HCT116 (cell line): Measurements from ENCODE around the gene TIAM1. TPM values are rescaled to one million over a fixed set of nuclear protein-coding genes. Genes with fewer than 3 reads are reported as not detected.

ENCODE experiments used
- ATAC-seq: fragments of 200-7000 bp; cut with Tn5 transposase; 2 replicates; pipeline ENCODE4 v1.9.1; 2020; ENCODE audit warnings: mild to moderate bottlenecking, moderate library complexity
- BruUV-seq: library from RNA; stranded (reverse); fragments of 400-500 nt; replicated peaks from 2 replicates; lab custom pipeline; 2021; lab: Mats Ljungman, UMichigan
- CTCF ChIA-PET: fragments of 300-600 bp; sonication (Branson Sonifier 250); formaldehyde crosslinking; loops from one replicate; lab custom pipeline; 2021; ENCODE audit warnings: antibody characterized with exemption; lab: Charles Lee
- POLR2A ChIA-PET: fragments of 300-600, 350-600 bp; sonication (Branson Sonifier 250); formaldehyde crosslinking; loops from one replicate; lab custom pipeline; 2021; ENCODE audit warnings: antibody characterized with exemption; lab: Charles Lee
- RAD21 ChIA-PET, 2 experiments: fragments of 300-600 bp; sonication (Branson Sonifier 250); formaldehyde crosslinking; loops; one replicate each; lab custom pipeline; 2023; ENCODE audit warnings: low total read pairs in 2 of 2; ENCODE audit not compliant: uncharacterized antibody in 2 of 2, unreplicated experiment in 2 of 2, low non-redundant PET in 1 of 2; lab: Charles Lee
- DNase-seq: peaks from one replicate; pipeline ENCODE4 v3.0.0-alpha.2; 2010; ENCODE audit warnings: low read depth, low spot score
- H2AFZ ChIP-seq: fragments of 200-600 bp; shearing (Covaris generic), sonication (generic); 2 replicates; pipeline ENCODE4 v1.6.1; 2017; ENCODE audit warnings: low read depth, mixed run types, mixed read lengths, antibody characterized with exemption, low read length; ENCODE audit not compliant: poor library complexity, severe bottlenecking
- H3K27ac ChIP-seq: 2 replicates; pipeline ENCODE4 v1.5.1; 2012; ENCODE audit warnings: low read depth, low read length
- H3K27me3 ChIP-seq: fragments of 200-600 bp; sonication (generic); 2 replicates; pipeline ENCODE4 v1.6.1; 2016; ENCODE audit warnings: mixed run types, low read length, mixed read lengths; ENCODE audit not compliant: insufficient read depth
- H3K36me3 ChIP-seq, 2 experiments: fragments of 200-500 bp in 1 of 2; fragments of 200-600 bp in 1 of 2; sonication (Bioruptor generic) in 1 of 2; sonication (generic) in 1 of 2; 2 replicates each; pipeline versions ENCODE4 v1.5.1 to v1.6.1; 2014 to 2016; ENCODE audit warnings: low read length in 2 of 2, inconsistent platforms in 1 of 2, mixed read lengths in 1 of 2, mixed run types in 1 of 2; ENCODE audit not compliant: insufficient read depth in 2 of 2, control insufficient read depth in 1 of 2
- H3K4me1 ChIP-seq, 2 experiments: fragments of 200-600 bp in 1 of 2; sonication (generic) in 1 of 2; 2 replicates each; pipeline versions ENCODE4 v1.5.1 to v1.6.1; 2012 to 2017; ENCODE audit warnings: low read length in 2 of 2, inconsistent platforms in 1 of 2, mild to moderate bottlenecking in 1 of 2, mixed read lengths in 1 of 2, mixed run types in 1 of 2, moderate library complexity in 1 of 2; ENCODE audit not compliant: insufficient read depth in 2 of 2, control insufficient read depth in 1 of 2
- H3K4me2 ChIP-seq: fragments of 200-600 bp; sonication (generic); 2 replicates; pipeline ENCODE4 v1.6.1; 2017; ENCODE audit warnings: mixed run types, low read length, mixed read lengths
- H3K4me3 ChIP-seq, 2 experiments: fragments of 200-600 bp in 1 of 2; sonication (generic) in 1 of 2; replicated peaks in 1 of 2; 2 replicates each; pipeline ENCODE4 v1.5.1; 2011 to 2016; ENCODE audit warnings: low read length in 2 of 2, control low read depth in 1 of 2, low read depth in 1 of 2, mild to moderate bottlenecking in 1 of 2, mixed read lengths in 1 of 2, mixed run types in 1 of 2
- H3K79me2 ChIP-seq: fragments of 200-600 bp; sonication (generic); 2 replicates; pipeline ENCODE4 v1.6.1; 2017; ENCODE audit warnings: mild to moderate bottlenecking, mixed run types, low read length, moderate library complexity, mixed read lengths; ENCODE audit not compliant: insufficient read depth
- H3K9ac ChIP-seq: fragments of 200-600 bp; sonication (generic); 2 replicates; pipeline ENCODE4 v1.6.1; 2016; ENCODE audit warnings: low read length, mixed read lengths
- H3K9me2 ChIP-seq: fragments of 200-600 bp; sonication (generic), shearing (Covaris generic); 2 replicates; pipeline ENCODE4 v1.6.1; 2017; ENCODE audit warnings: mixed run types, mild to moderate bottlenecking, moderate library complexity; ENCODE audit not compliant: insufficient read depth
- H3K9me3 ChIP-seq, 2 experiments: fragments of 200-500 bp in 1 of 2; fragments of 200-600 bp in 1 of 2; sonication (Bioruptor generic) in 1 of 2; sonication (generic) in 1 of 2; 2 replicates each; pipeline ENCODE4 v1.6.1; 2014 to 2017; ENCODE audit warnings: low read length in 2 of 2, mixed read lengths in 2 of 2, inconsistent platforms in 1 of 2, low read depth in 1 of 2, mild to moderate bottlenecking in 1 of 2, mixed run types in 1 of 2, moderate library complexity in 1 of 2; ENCODE audit not compliant: control insufficient read depth in 1 of 2, insufficient read depth in 1 of 2
- H4K20me1 ChIP-seq: fragments of 200-600 bp; sonication (generic), shearing (Covaris generic); 2 replicates; pipeline ENCODE4 v1.6.1; 2017; ENCODE audit warnings: mixed run types, mild to moderate bottlenecking, moderate library complexity; ENCODE audit not compliant: insufficient read depth
- CBX3 ChIP-seq: IDR thresholded peaks from 2 replicates; pipeline ENCODE4 v1.6.1; 2012; ENCODE audit warnings: low read depth
- ELF1 ChIP-seq: IDR thresholded peaks from 2 replicates; pipeline ENCODE4 v1.6.1; 2012; ENCODE audit warnings: low read depth, borderline replicate concordance
- EZH2 ChIP-seq: fragments of 200-600 bp; sonication (generic); IDR thresholded peaks from 2 replicates; pipeline ENCODE4 v1.6.1; 2017; ENCODE audit warnings: antibody characterized with exemption, mixed run types
- EZH2phosphoT487 ChIP-seq: fragments of 200-600 bp; IDR thresholded peaks from 2 replicates; pipeline ENCODE4 v1.6.1; 2018; ENCODE audit warnings: antibody characterized with exemption, borderline replicate concordance
- JUND ChIP-seq: IDR thresholded peaks from 2 replicates; pipeline ENCODE4 v1.6.1; 2012
- POLR2AphosphoS5 ChIP-seq: IDR thresholded peaks from 2 replicates; pipeline ENCODE4 v1.6.1; 2011; ENCODE audit warnings: mild to moderate bottlenecking, low read depth, low read length, moderate library complexity
- SIN3A ChIP-seq: IDR thresholded peaks from 2 replicates; pipeline ENCODE4 v1.6.1; 2012; ENCODE audit warnings: low read depth
- SP1 ChIP-seq: IDR thresholded peaks from 2 replicates; pipeline ENCODE4 v1.6.1; 2012; ENCODE audit warnings: low read depth
- SRF ChIP-seq: IDR thresholded peaks from 2 replicates; pipeline ENCODE4 v1.6.1; 2012; ENCODE audit warnings: low read depth
- TCF7L2 ChIP-seq: IDR thresholded peaks from 2 replicates; pipeline ENCODE4 v1.7.0; 2011; ENCODE audit warnings: borderline replicate concordance, inconsistent platforms; ENCODE audit not compliant: insufficient read depth, insufficient read length; ENCODE audit errors: extremely low read depth
- ZFX ChIP-seq: fragments of 450-650 bp; IDR thresholded peaks from 2 replicates; pipeline ENCODE4 v1.6.1; 2017
- ZNF274 ChIP-seq: fragments of 200-500 bp; sonication (Bioruptor generic); IDR thresholded peaks from 2 replicates; pipeline ENCODE4 v1.6.1; 2014; ENCODE audit warnings: mild to moderate bottlenecking, low read depth, low read length, inconsistent platforms
- intact Hi-C: fragments of 100-400 bp; cut with micrococcal nuclease; formaldehyde crosslinking; loops from 2 replicates; pipeline ENCODE4 v1.10.0; 2022
- total RNA-seq: library from RNA; stranded (reverse); gene quantifications from one replicate; pipeline ENCODE4 v1.2.1, GENCODE V29; 2021; ENCODE audit not compliant: unreplicated experiment
- TF ChIP-seq, protein P1 (sequence below): IDR thresholded peaks from 2 replicates; pipeline ENCODE4 v1.6.1; 2012
- TF ChIP-seq, protein P2 (sequence below): IDR thresholded peaks from 2 replicates; pipeline ENCODE4 v1.6.1; 2011; ENCODE audit warnings: mild to moderate bottlenecking, low read length, moderate library complexity; ENCODE audit not compliant: insufficient replicate concordance; ENCODE audit errors: extremely low read depth

The TIAM1 gene
- total RNA-seq, 1 experiment from 2014 or later = 47.8 TPM

DNA sequence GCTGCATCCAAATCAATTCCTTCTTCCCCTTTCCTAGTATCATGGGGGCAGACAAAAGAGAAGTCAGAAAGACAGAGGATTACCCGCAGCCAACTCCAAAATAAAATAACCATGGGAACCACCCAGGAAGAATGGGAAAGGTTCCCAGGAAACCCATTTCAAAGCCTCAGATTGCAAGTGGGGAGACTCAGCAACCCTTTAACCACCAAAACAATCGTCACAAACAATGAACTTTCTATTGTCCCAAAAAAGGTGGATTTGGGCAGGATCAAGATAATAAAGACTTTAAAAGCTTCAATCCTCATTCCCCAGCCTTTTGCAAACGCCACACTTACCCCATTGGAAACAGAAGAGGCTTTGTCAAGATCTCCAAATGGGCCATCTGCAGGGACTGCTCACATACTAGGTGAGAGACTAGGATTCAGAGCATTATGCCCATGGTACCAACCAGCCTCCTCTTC is 5.1 kb downstream of the TIAM1 start:
- H3K9me2 ChIP-seq = no peaks in the 10 kb centered on the region
- ChIA-PET CTCF (no interaction called here), RAD21 (no interaction called here), POLR2A (no interaction called here)
- H4K20me1 ChIP-seq = no peaks in the 10 kb centered on the region
- no peak overlapping the region for H2AFZ ChIP-seq
- intact Hi-C loops = no loop called here
- TF ChIP-seq, protein P1, sequence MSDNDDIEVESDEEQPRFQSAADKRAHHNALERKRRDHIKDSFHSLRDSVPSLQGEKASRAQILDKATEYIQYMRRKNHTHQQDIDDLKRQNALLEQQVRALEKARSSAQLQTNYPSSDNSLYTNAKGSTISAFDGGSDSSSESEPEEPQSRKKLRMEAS = no peak
- TF ChIP-seq ZFX (no peak), EZH2phosphoT487 (no peak), SRF (no peak), JUND (no peak), SIN3A (no peak), POLR2AphosphoS5 (no peak), CBX3 (no peak), ZNF274 (no peak)
- ATAC-seq = no peak
- no peak overlapping the region for H3K4me3 ChIP-seq
- no peak for DNase-seq
- BruUV-seq = no TSS peak
- peaks cover 7% of the 10 kb centered on the region; the same call in 1 of the 2 replicates for H3K79me2 ChIP-seq
- no peak overlapping the region for H3K27ac ChIP-seq
- peaks cover 30 to 34% of the 10 kb centered on the region in 2 experiments for H3K4me1 ChIP-seq
- no peak overlapping the region for H3K9ac ChIP-seq
- H3K27me3 ChIP-seq = no peaks in the 10 kb centered on the region
- H3K9me3 ChIP-seq = no peaks in the 10 kb centered on the region
- H3K36me3 ChIP-seq = no peaks in the 10 kb centered on the region
- H3K4me2 ChIP-seq = no peak overlapping the region

DNA sequence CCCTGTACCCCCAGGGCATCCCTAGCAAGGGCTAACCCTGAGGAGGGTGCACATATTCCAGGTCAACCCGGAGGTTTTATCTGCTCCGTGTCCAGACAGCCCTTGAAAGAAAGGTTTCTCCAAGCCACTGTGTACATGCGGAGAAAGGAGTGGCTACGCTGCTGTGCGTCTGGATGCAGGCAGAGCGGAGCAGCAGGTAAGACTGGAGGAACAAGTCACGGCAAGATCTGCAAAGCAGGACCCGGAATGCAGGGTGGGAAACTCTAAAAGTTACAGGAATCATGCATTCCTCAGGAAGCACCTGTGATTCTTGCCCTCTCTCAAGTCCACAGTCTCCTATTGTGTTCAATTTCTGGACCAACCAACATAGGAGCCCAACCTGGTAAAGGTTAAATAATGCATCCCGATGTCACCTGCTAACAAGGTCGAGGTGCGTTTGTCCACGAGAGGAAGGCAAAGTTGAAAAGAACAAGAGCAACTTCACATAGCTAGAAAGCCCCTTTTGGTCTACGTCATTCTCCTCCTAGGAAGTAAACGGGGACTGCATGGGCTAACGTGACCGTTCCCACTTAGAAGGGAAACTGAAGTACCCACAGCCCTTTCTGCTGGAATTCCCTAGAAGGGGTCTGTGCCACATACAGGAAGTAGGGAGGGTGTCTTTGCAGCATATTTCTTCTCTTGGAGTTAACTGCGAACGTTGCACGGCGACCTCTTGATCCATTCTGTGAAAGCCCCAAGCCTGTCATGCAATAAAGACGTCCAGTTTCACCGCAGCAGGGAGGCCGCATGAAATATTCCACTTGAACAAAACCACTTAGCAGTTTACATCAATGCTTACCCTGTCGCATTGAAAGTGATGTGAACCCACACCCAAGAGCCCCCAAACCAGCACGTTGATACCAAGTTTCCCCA is 5.8 kb downstream of the TIAM1 start:
- TF ChIP-seq EZH2phosphoT487 (no peak), EZH2 (no peak), ZFX (no peak), SP1 (no peak), ELF1 (no peak), TCF7L2 (no peak)
- TF ChIP-seq, protein P2, sequence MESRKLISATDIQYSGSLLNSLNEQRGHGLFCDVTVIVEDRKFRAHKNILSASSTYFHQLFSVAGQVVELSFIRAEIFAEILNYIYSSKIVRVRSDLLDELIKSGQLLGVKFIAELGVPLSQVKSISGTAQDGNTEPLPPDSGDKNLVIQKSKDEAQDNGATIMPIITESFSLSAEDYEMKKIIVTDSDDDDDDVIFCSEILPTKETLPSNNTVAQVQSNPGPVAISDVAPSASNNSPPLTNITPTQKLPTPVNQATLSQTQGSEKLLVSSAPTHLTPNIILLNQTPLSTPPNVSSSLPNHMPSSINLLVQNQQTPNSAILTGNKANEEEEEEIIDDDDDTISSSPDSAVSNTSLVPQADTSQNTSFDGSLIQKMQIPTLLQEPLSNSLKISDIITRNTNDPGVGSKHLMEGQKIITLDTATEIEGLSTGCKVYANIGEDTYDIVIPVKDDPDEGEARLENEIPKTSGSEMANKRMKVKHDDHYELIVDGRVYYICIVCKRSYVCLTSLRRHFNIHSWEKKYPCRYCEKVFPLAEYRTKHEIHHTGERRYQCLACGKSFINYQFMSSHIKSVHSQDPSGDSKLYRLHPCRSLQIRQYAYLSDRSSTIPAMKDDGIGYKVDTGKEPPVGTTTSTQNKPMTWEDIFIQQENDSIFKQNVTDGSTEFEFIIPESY = no peak
- TF ChIP-seq, protein P1 = no peak
- Histone ChIP-seq H2AFZ (no peak overlapping the region), H3K9me2 (no peaks in the 10 kb centered on the region), H3K9me3 (no peaks in the 10 kb centered on the region), H3K79me2 (peaks cover 7% of the 10 kb centered on the region; the same call in 1 of the 2 replicates), H3K27me3 (no peaks in the 10 kb centered on the region), H3K4me2 (no peak overlapping the region), H3K4me3 (no peak overlapping the region), H3K4me1 (peaks cover 27 to 30% of the 10 kb centered on the region in 2 experiments), H4K20me1 (no peaks in the 10 kb centered on the region), H3K9ac (no peak overlapping the region), H3K27ac (no peak overlapping the region), H3K36me3 (no peaks in the 10 kb centered on the region)
- no TSS peak for BruUV-seq
- DNase-seq (no peak), ATAC-seq (no peak)
- RAD21 ChIA-PET = no interaction called here
- POLR2A ChIA-PET = no interaction called here
- intact Hi-C loops = no loop called here
- CTCF ChIA-PET = no interaction called here
